Colonic mucosa (tissue), 4 donors: ENCODE measurements around the gene ASB11. TPM values are rescaled to one million over a fixed set of nuclear protein-coding genes. Genes with fewer than 3 reads are reported as not detected.
A peak's percentile ranks its signal among the peaks of the same experiment; 100 is the strongest.

Experiments used
- DNase-seq: peaks from one replicate; pipeline ENCODE4 v3.0.0-alpha.2; 2020
- H3K27ac ChIP-seq: fragments of 200-600 bp; one replicate; pipeline ENCODE4 v1.8.0; 2021
- H3K27me3 ChIP-seq: fragments of 200-600 bp; one replicate; pipeline ENCODE4 v1.8.0; 2021
- H3K36me3 ChIP-seq: fragments of 200-600 bp; one replicate; pipeline ENCODE4 v1.8.0; 2021
- H3K4me1 ChIP-seq: fragments of 200-600 bp; one replicate; pipeline ENCODE4 v1.8.0; 2021; ENCODE audit warnings: mild to moderate bottlenecking
- H3K4me3 ChIP-seq: fragments of 200-600 bp; one replicate; pipeline ENCODE4 v1.8.0; 2021
- H3K9ac ChIP-seq, 2 donors: one replicate each; pipeline ENCODE4 v1.7.0; 2013; ENCODE audit warnings: control low read depth in 2 of 2, low read depth in 2 of 2, low read length in 2 of 2
- H3K9me3 ChIP-seq: fragments of 200-600 bp; one replicate; pipeline ENCODE4 v1.8.0; 2021
- intact Hi-C: fragments of 100-400 bp; cut with DNase I; formaldehyde crosslinking; loops from one replicate; pipeline ENCODE4 v1.14.1; 2022
- total RNA-seq, 2 donors: library from RNA; stranded (reverse); fragmentation: NEBNext Ultra II Directional in 1 of 2; extraction: Animal tissue kit (Norgen Biotek cat#: 25700) in 1 of 2; gene quantifications; one replicate each; pipeline ENCODE4 v1.2.1, GENCODE V29; 2021
- TF ChIP-seq, protein P1 (sequence below): fragments of 200-600 bp; IDR thresholded peaks from one replicate; pipeline ENCODE4 v1.8.0; 2022; ENCODE audit warnings: antibody characterized with exemption, mild to moderate bottlenecking
- donor health status: healthy.
- donor health status: DM: no; HTN: no; CAD: no.
- donor health status: DM: no; HTN: no; CAD: no.

The ASB11 gene
- total RNA-seq, 2 donors from 2014 or later, result 0.10 TPM; not detected in 1

- Histone ChIP-seq H3K9ac (no peak overlapping the region), H3K27ac (no peak overlapping the region), H3K27me3 (no peaks in the 10 kb centered on the region), H3K36me3 (no peaks in the 10 kb centered on the region), H3K9me3 (no peaks in the 10 kb centered on the region), H3K4me1 (no peaks in the 10 kb centered on the region), H3K4me3 (no peak overlapping the region)
- TF ChIP-seq, protein P1, sequence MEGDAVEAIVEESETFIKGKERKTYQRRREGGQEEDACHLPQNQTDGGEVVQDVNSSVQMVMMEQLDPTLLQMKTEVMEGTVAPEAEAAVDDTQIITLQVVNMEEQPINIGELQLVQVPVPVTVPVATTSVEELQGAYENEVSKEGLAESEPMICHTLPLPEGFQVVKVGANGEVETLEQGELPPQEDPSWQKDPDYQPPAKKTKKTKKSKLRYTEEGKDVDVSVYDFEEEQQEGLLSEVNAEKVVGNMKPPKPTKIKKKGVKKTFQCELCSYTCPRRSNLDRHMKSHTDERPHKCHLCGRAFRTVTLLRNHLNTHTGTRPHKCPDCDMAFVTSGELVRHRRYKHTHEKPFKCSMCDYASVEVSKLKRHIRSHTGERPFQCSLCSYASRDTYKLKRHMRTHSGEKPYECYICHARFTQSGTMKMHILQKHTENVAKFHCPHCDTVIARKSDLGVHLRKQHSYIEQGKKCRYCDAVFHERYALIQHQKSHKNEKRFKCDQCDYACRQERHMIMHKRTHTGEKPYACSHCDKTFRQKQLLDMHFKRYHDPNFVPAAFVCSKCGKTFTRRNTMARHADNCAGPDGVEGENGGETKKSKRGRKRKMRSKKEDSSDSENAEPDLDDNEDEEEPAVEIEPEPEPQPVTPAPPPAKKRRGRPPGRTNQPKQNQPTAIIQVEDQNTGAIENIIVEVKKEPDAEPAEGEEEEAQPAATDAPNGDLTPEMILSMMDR, result no peak
- DNase-seq, result no peak
- intact Hi-C loops, result loop anchor here (10.0 kb wide), 1 partner anchor 1200 kb away; no protein-coding TSS in a partner anchor
These were observed 71.0 kb downstream of the ASB11 start for GRCh38 chrX:15244421-15244820.

DNA sequence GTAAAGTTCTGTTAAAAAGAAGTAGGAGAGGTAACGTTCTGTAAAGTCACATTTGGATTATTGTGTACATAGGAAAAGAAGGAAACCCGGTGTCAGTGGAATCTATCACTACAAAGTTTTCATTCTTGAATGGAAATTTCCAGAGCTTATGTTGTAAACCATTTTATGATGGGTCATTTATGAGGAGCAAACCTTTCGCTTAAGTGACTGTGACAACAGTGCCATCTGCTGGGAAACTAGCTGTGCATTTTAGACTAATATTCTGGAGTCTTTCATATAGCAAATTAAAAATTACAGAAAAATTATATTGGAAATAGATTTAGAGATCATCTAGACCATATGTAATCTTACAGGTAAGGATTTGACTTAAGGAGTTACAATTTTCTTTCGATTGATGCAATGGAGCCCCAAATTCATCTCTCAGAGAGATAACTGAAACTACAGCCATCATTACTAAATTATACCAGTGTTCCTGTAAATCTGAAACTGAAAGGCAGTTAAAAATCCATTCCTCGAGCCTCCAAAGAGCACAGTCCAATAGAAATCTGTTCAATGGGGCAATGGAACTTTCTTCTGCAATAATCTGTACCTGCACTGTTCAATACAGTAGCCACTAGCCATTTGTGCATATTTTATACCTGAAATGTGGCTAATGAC, 72.4 kb downstream of the ASB11 start:
- Histone ChIP-seq H3K9ac (no peak overlapping the region), H3K27ac (no peak overlapping the region), H3K9me3 (no peaks in the 10 kb centered on the region), H3K36me3 (no peaks in the 10 kb centered on the region), H3K4me1 (no peaks in the 10 kb centered on the region), H3K27me3 (no peaks in the 10 kb centered on the region), H3K4me3 (no peak overlapping the region)
- intact Hi-C loops, result loop anchor here (10.0 kb wide), 1 partner anchor 1198 kb away; no protein-coding TSS in a partner anchor
- DNase-seq, result peak; percentile 56
- TF ChIP-seq, protein P1, result peak; percentile 51

DNA sequence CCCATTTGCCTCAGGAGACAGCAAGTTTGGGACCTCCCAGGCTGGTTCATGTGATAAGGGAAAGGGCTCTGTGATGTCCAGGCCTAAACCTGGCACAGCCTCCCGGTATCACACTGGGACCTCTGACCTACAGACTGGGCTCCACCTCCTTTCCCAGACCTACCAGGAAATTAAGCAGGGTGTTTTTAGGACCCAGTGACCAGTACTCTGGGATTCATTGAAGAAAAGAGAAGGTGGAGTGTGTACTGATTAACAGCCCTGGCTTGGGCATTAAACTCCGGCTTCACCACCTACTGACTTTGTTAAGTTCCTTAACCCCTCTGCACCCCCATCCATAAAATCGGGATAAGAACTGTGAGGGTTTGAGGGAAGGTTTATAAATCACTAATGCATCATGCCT, 74.1 kb downstream of the ASB11 start:
- intact Hi-C loops, result loop anchor here (10.0 kb wide), 1 partner anchor 1196 kb away; no protein-coding TSS in a partner anchor
- H3K4me1 ChIP-seq, result no peaks in the 10 kb centered on the region
- H3K27ac ChIP-seq, result no peak overlapping the region
- no peak overlapping the region for H3K9ac ChIP-seq
- no peaks in the 10 kb centered on the region for H3K36me3 ChIP-seq
- no peaks in the 10 kb centered on the region for H3K9me3 ChIP-seq
- H3K4me3 ChIP-seq, result no peak overlapping the region
- no peaks in the 10 kb centered on the region for H3K27me3 ChIP-seq
- no peak for DNase-seq
- TF ChIP-seq, protein P1, result no peak

DNA sequence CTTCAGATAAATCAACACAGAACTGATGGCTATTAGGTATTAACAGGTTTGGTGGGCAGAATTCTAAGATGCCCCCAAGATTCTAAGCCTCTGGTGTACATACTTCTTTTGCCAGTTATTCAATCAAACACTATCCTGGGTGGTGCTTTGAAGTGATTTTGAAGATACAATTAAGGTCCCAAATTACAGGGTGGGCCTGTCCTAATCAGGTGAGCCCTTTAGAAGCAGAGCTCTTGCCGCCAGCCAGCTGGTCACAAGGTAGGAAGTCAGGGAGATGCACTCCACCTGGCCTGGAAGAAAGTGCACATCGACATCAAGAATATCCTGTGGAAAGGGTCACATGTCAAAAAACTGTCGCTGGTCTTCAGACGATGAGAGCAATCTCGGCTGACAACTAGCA, 75.0 kb downstream of the ASB11 start:
- Histone ChIP-seq H3K4me3 (no peak overlapping the region), H3K4me1 (no peaks in the 10 kb centered on the region), H3K9me3 (no peaks in the 10 kb centered on the region), H3K27me3 (no peaks in the 10 kb centered on the region), H3K27ac (no peak overlapping the region), H3K36me3 (no peaks in the 10 kb centered on the region), H3K9ac (no peak overlapping the region)
- DNase-seq, result no peak
- intact Hi-C loops, result loop anchor here (10.0 kb wide), 1 partner anchor 1196 kb away; no protein-coding TSS in a partner anchor
- TF ChIP-seq, protein P1, result no peak

DNA sequence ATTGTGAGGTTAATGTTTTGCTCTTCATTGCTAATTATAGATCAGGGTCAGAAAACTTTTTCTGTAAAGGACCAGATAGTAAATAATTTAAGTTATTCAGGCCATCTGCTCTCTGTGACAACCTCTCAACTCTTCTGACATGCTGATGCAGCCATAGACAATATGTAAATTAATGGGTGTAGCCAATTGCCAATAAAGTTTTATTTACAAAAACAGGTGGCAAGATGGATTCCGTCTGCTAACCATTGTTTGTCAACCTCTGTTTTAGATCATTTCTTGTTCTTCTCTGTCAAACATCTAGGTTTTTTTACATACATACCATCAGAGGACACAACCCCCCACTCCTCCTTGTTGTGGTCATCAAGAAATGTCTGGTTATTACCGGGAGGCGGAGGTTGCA, 79.3 kb downstream of the ASB11 start:
- H3K9me3 ChIP-seq, result no peaks in the 10 kb centered on the region
- H3K4me1 ChIP-seq, result no peaks in the 10 kb centered on the region
- no peak overlapping the region for H3K9ac ChIP-seq
- TF ChIP-seq, protein P1, result no peak
- no peak overlapping the region for H3K4me3 ChIP-seq
- no peaks in the 10 kb centered on the region for H3K36me3 ChIP-seq
- intact Hi-C loops, result no loop called here
- no peak overlapping the region for H3K27ac ChIP-seq
- H3K27me3 ChIP-seq, result no peaks in the 10 kb centered on the region
- DNase-seq, result no peak
